Endothelial cell of umbilical vein (primary cell): ENCODE data around the gene CHID1. TPM values are rescaled to one million over a fixed set of nuclear protein-coding genes. Genes with fewer than 3 reads are reported as not detected.

Source experiments
- BruUV-seq: library from RNA; stranded (reverse); fragments of 400-500 nt; replicated peaks from 2 replicates; lab custom pipeline; 2021; lab: Mats Ljungman, UMichigan
- CTCF ChIA-PET: fragments of 300-600, 350-600 bp; sonication (Branson Sonifier 250); formaldehyde crosslinking; loops from one replicate; lab custom pipeline; 2021; ENCODE audit warnings: antibody characterized with exemption, inconsistent platforms; lab: Charles Lee
- POLR2A ChIA-PET: fragments of 300-600, 350-600 bp; sonication (Branson Sonifier 250); formaldehyde crosslinking; loops from one replicate; lab custom pipeline; 2021; ENCODE audit warnings: antibody characterized with exemption, inconsistent platforms; lab: Charles Lee
- DNase-seq: peaks from one replicate; pipeline ENCODE4 v3.0.0-alpha.2; 2011; ENCODE audit warnings: low read depth, low spot score
- FAIRE-seq: peaks from 2 replicates; lab custom pipeline; 2011; peaks lifted over from hg19 to GRCh38; lab: Jason Lieb, UNC
- H2AFZ ChIP-seq: 2 replicates; pipeline ENCODE4 v1.6.0; 2012; ENCODE audit warnings: low read depth, low read length, control low read depth, inconsistent platforms
- H3K27ac ChIP-seq: 2 replicates; pipeline ENCODE4 v1.5.1; 2011; ENCODE audit warnings: low read depth, mild to moderate bottlenecking, control low read depth, low read length, moderate library complexity; ENCODE audit not compliant: insufficient read depth
- H3K27me3 ChIP-seq, 2 experiments: 2 replicates each; pipeline versions ENCODE4 v1.6.0 to v1.6.1; 2011; ENCODE audit warnings: low read length in 2 of 2, mixed read lengths in 1 of 2; ENCODE audit not compliant: control insufficient read depth in 2 of 2, insufficient read depth in 2 of 2
- H3K36me3 ChIP-seq, 2 experiments: 2 replicates in 1 of 2; 3 replicates in 1 of 2; pipeline ENCODE4 v1.5.1; 2011; ENCODE audit warnings: low read length in 2 of 2, mild to moderate bottlenecking in 1 of 2, moderate library complexity in 1 of 2; ENCODE audit not compliant: control insufficient read depth in 2 of 2, insufficient read depth in 2 of 2; ENCODE audit errors: extremely low read depth in 1 of 2
- H3K4me1 ChIP-seq: 3 replicates; pipeline ENCODE4 v1.5.1; 2011; ENCODE audit warnings: mild to moderate bottlenecking, low read length; ENCODE audit not compliant: control insufficient read depth, insufficient read depth; ENCODE audit errors: extremely low read depth
- H3K4me2 ChIP-seq: 2 replicates; pipeline ENCODE4 v1.6.1; 2011; ENCODE audit warnings: low read length, control low read depth, mixed read lengths; ENCODE audit not compliant: insufficient read depth
- H3K4me3 ChIP-seq, 3 experiments: fragments of 200-600 bp in 1 of 3; sonication (generic), shearing (Covaris generic) in 1 of 3; replicated peaks in 1 of 3; 2 replicates each; pipeline ENCODE4 v1.5.1; 2011 to 2016; ENCODE audit warnings: control low read depth in 3 of 3, low read length in 3 of 3, mild to moderate bottlenecking in 2 of 3, inconsistent platforms in 1 of 3, low read depth in 1 of 3, moderate library complexity in 1 of 3; ENCODE audit not compliant: insufficient read depth in 1 of 3
- H3K79me2 ChIP-seq: 2 replicates; pipeline ENCODE4 v1.6.0; 2012; ENCODE audit warnings: low read length, inconsistent platforms; ENCODE audit not compliant: control insufficient read depth, insufficient read depth
- H3K9ac ChIP-seq: replicated peaks from 2 replicates; pipeline ENCODE3; 2011; ENCODE audit warnings: low read length, control low read depth; ENCODE audit not compliant: insufficient read depth; ENCODE audit errors: extremely low read depth
- H3K9me1 ChIP-seq: replicated peaks from 3 replicates; pipeline ENCODE4 v1.6.0; 2011; ENCODE audit warnings: mild to moderate bottlenecking, low read length; ENCODE audit not compliant: control insufficient read depth, insufficient read depth; ENCODE audit errors: extremely low read depth
- H3K9me3 ChIP-seq: replicated peaks from 2 replicates; pipeline ENCODE4 v1.5.1; 2012; ENCODE audit warnings: low read length, inconsistent platforms; ENCODE audit not compliant: control insufficient read depth, insufficient read depth
- H4K20me1 ChIP-seq: replicated peaks from 2 replicates; pipeline ENCODE3; 2011; ENCODE audit warnings: mild to moderate bottlenecking, low read length; ENCODE audit not compliant: control insufficient read depth, insufficient read depth; ENCODE audit errors: extremely low read depth
- CTCF ChIP-seq, 2 donors: IDR thresholded peaks; 1 replicate in 1 of 2; 2 replicates in 1 of 2; pipeline ENCODE4 v1.5.1; 2011; ENCODE audit warnings: low read length in 2 of 2, mild to moderate bottlenecking in 2 of 2, moderate library complexity in 2 of 2, control low read depth in 1 of 2, inconsistent platforms in 1 of 2, low read depth in 1 of 2; ENCODE audit not compliant: insufficient read depth in 1 of 2; ENCODE audit errors: extremely low read depth in 1 of 2
- EZH2 ChIP-seq: IDR thresholded peaks from 2 replicates; pipeline ENCODE4 v1.6.1; 2012; ENCODE audit warnings: borderline replicate concordance, low read depth, mild to moderate bottlenecking, moderate library complexity, low read length, inconsistent platforms; ENCODE audit not compliant: severe bottlenecking
- FOS ChIP-seq: IDR thresholded peaks from 2 replicates; pipeline ENCODE4 v1.6.1; 2011; ENCODE audit warnings: mild to moderate bottlenecking, low read length, moderate library complexity, borderline replicate concordance; ENCODE audit not compliant: insufficient read depth
- GATA2 ChIP-seq: IDR thresholded peaks from 2 replicates; pipeline ENCODE4 v1.7.0; 2011; ENCODE audit warnings: low read depth, mild to moderate bottlenecking, moderate library complexity, mixed read lengths, low read length; ENCODE audit not compliant: insufficient read length, insufficient read depth
- JUN ChIP-seq: IDR thresholded peaks from 2 replicates; pipeline ENCODE4 v1.6.1; 2011; ENCODE audit warnings: borderline replicate concordance, low read depth; ENCODE audit not compliant: insufficient read length, insufficient read depth
- MYC ChIP-seq: IDR thresholded peaks from one replicate; pipeline ENCODE4 v1.6.1; 2011; ENCODE audit warnings: mild to moderate bottlenecking, low read depth, low read length
- POLR2A ChIP-seq: IDR thresholded peaks from 2 replicates; pipeline ENCODE4 v1.6.1; 2012; ENCODE audit warnings: low read depth, mild to moderate bottlenecking, control low read depth, low read length
- POLR2AphosphoS5 ChIP-seq: IDR thresholded peaks from 2 replicates; pipeline ENCODE4 v1.6.1; 2012; ENCODE audit warnings: low read depth, mild to moderate bottlenecking, control low read depth, low read length, moderate library complexity; ENCODE audit not compliant: insufficient read depth
- dilution Hi-C: fragments of 300-500 bp; cut with MboI; formaldehyde crosslinking; loops from one replicate; pipeline ENCODE4 v1.15.0; 2019; ENCODE audit warnings: low sequenced_read_pairs; ENCODE audit not compliant: extremely low pct_ligation_motif_present
- intact Hi-C: fragments of 100-400 bp; cut with micrococcal nuclease; formaldehyde crosslinking; loops from one replicate; pipeline ENCODE4 v1.10.0; 2022
- polyA plus RNA-seq, 4 experiments: library from polyadenylated mRNA; depleted of rRNA in 3 of 4; stranded (reverse) in 3 of 4; unstranded in 1 of 4; fragments of >200 nt; gene quantifications; 2 replicates each; pipeline versions ENCODE4 v1.2.1 to v1.2.3, GENCODE V29; 2011 to 2012; ENCODE audit warnings: missing spikeins in 1 of 4
- total RNA-seq: library from RNA; stranded (reverse); gene quantifications from 2 replicates; pipeline ENCODE4 v1.2.3, GENCODE V29; 2021
- TF ChIP-seq, protein P1 (sequence below): IDR thresholded peaks from 2 replicates; pipeline ENCODE4 v1.6.1; 2011; ENCODE audit not compliant: insufficient read depth, insufficient read length

The CHID1 gene
- total and polyA plus RNA-seq, 2 donors (not counting 3 experiments of a cell fraction or from before 2014, with no cell fraction given), result 89.8 to 107 TPM

DNA sequence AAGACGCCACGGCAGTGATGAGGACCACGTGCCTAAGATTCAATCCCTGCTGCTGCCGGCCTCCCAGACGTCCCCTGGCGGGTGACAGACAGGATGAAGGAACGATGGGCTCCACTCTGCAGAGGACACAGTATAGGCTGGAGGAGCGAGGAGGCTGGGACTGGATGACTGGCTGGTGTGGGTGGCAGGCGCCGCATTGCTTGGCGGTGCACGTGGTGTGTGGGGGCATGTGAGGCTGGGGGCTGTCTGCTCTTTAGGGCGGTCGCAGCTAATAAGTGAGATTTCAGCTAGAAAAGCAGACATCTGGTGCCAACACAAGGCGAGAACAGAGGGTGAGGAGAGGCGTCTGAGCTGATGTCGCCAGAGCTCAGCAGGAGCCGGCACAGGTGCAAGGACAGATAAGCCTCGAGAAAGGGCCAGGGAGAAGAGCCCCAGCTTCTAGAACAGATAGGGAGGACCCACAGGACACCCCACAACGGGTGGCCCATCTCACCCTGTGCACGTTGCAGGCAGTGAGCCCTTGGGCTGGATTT lies 34.8 kb downstream of the CHID1 start:
- no peak for TF ChIP-seq GATA2
- TF ChIP-seq FOS, result no peak
- TF ChIP-seq MYC, result no peak
- no peak for TF ChIP-seq JUN
- TF ChIP-seq POLR2A, result no peak
- TF ChIP-seq, protein P1, sequence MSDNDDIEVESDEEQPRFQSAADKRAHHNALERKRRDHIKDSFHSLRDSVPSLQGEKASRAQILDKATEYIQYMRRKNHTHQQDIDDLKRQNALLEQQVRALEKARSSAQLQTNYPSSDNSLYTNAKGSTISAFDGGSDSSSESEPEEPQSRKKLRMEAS, result no peak
- no peak for TF ChIP-seq CTCF (IDR thresholded peaks at IDR 0.05; ENCODE audit: extremely low read depth in 1 of 2, insufficient read depth in 1 of 2, low read depth in 1 of 2, low read length in 2 of 2)
- no peak for TF ChIP-seq EZH2
- no peak for TF ChIP-seq POLR2AphosphoS5
- H2AFZ ChIP-seq, result no peak overlapping the region
- H4K20me1 ChIP-seq, result no peaks in the 10 kb centered on the region
- no peaks in the 10 kb centered on the region for H3K9me1 ChIP-seq
- no peaks in the 10 kb centered on the region for H3K27me3 ChIP-seq
- H3K79me2 ChIP-seq, result no peaks in the 10 kb centered on the region
- no TSS peak for BruUV-seq
- FAIRE-seq (no peak), DNase-seq (no peak)
- H3K36me3 ChIP-seq, result peaks cover 0 to 3% of the 10 kb centered on the region in 2 experiments
- H3K4me3 ChIP-seq, result no peak overlapping the region
- no peaks in the 10 kb centered on the region for H3K9me3 ChIP-seq
- H3K4me2 ChIP-seq, result no peak overlapping the region
- no peak overlapping the region for H3K9ac ChIP-seq
- dilution Hi-C loops (no loop called here), intact Hi-C loops (no loop called here)
- POLR2A ChIA-PET, result no interaction called here
- no peaks in the 10 kb centered on the region for H3K4me1 ChIP-seq
- CTCF ChIA-PET, result interaction anchor here (1.4 kb wide), 1 partner anchor 28 kb away, joined by 4 read pairs; no protein-coding TSS in a partner anchor
- H3K27ac ChIP-seq, result no peak overlapping the region
